ENCODE data around the gene RNF7. TPM values are rescaled to one million over a fixed set of nuclear protein-coding genes. Genes with fewer than 3 reads are reported as not detected.
"Not testable (repeated sequence)": the region's sequence is repeated elsewhere in the genome, so short reads cannot be mapped to it uniquely, and the experiment has no call there.

RNF7 gene
- total RNA-seq, 2 donors from 2014 or later = 106 to 111 TPM

- WGBS, 2 experiments (ENCODE audit: insufficient coverage in 1 of 2, insufficient read length in 1 of 2) = 78 to 92% methylated on average over 2 to 4 of the region's 4 CpGs
- H3K9ac ChIP-seq (ENCODE audit: extremely low read depth, low read length, poor library complexity, severe bottlenecking) = no peak overlapping the region
- H3K9me3 ChIP-seq (ENCODE audit: control insufficient read depth, low read length) = no peaks in the 10 kb centered on the region
- Mint-ChIP-seq H3K9me3 (peaks cover 2% of the 10 kb centered on the region), H3K27me3 (ENCODE audit: insufficient read depth) (peaks cover 2% of the 10 kb centered on the region), H3K4me3 (no peak overlapping the region), H3K36me3 (ENCODE audit: low read depth) (no peaks in the 10 kb centered on the region), H3K4me1 (peaks cover 13% of the 10 kb centered on the region), H3K27ac (no peak overlapping the region)
- no peak for DNase-seq
- no peak overlapping the region for H3K4me3 ChIP-seq (ENCODE audit: low read length)
- H3K27me3 ChIP-seq (ENCODE audit: control insufficient read depth, insufficient read depth, low read length, poor library complexity, severe bottlenecking) = no peaks in the 10 kb centered on the region
- no peaks in the 10 kb centered on the region for H3K36me3 ChIP-seq (ENCODE audit: control insufficient read depth, insufficient read depth, low read length)
- H3K4me1 ChIP-seq (ENCODE audit: control insufficient read depth, insufficient read depth, low read length) = no peaks in the 10 kb centered on the region
- no peak for TF ChIP-seq CTCF (conservative IDR thresholded peaks at IDR 0.05)
- no peak overlapping the region for H3K27ac ChIP-seq (ENCODE audit: low read depth, low read length)
Measured at GRCh38 chr3:141788149-141788548, 50.1 kb downstream of the RNF7 start.

- H3K4me3 Mint-ChIP-seq; H3K27me3 Mint-ChIP-seq (ENCODE audit: insufficient read depth); H3K27ac Mint-ChIP-seq; H3K9me3 Mint-ChIP-seq; H3K36me3 ChIP-seq (ENCODE audit: control insufficient read depth, insufficient read depth, low read length); H3K4me3 ChIP-seq (ENCODE audit: low read length); DNase-seq; H3K27me3 ChIP-seq (ENCODE audit: control insufficient read depth, insufficient read depth, low read length, poor library complexity, severe bottlenecking); H3K36me3 Mint-ChIP-seq (ENCODE audit: low read depth); H3K4me1 Mint-ChIP-seq; H3K9ac ChIP-seq (ENCODE audit: extremely low read depth, low read length, poor library complexity, severe bottlenecking); H3K27ac ChIP-seq (ENCODE audit: low read depth, low read length); H3K4me1 ChIP-seq (ENCODE audit: control insufficient read depth, insufficient read depth, low read length); H3K9me3 ChIP-seq (ENCODE audit: control insufficient read depth, low read length): not testable (repeated sequence)
- 95 to 100% methylated on average over 1 to 5 of the region's 5 CpGs for WGBS, 2 experiments (ENCODE audit: insufficient coverage in 1 of 2, insufficient read length in 1 of 2)
Measured at GRCh38 chr3:141788750-141789149, 50.7 kb downstream of the RNF7 start.

- DNase-seq = peak; percentile 58
- Mint-ChIP-seq H3K4me1 (peaks cover 2% of the 10 kb centered on the region), H3K9me3 (peaks cover 2% of the 10 kb centered on the region), H3K27me3 (ENCODE audit: insufficient read depth) (peaks cover 2% of the 10 kb centered on the region), H3K36me3 (ENCODE audit: low read depth) (no peaks in the 10 kb centered on the region), H3K4me3 (no peak overlapping the region), H3K27ac (no peak overlapping the region)
- no peak overlapping the region for H3K27ac ChIP-seq (ENCODE audit: low read depth, low read length)
- H3K4me1 ChIP-seq (ENCODE audit: control insufficient read depth, insufficient read depth, low read length) = no peaks in the 10 kb centered on the region
- no peak overlapping the region for H3K9ac ChIP-seq (ENCODE audit: extremely low read depth, low read length, poor library complexity, severe bottlenecking)
- no peak overlapping the region for H3K4me3 ChIP-seq (ENCODE audit: low read length)
- H3K27me3 ChIP-seq (ENCODE audit: control insufficient read depth, insufficient read depth, low read length, poor library complexity, severe bottlenecking) = no peaks in the 10 kb centered on the region
- no peaks in the 10 kb centered on the region for H3K9me3 ChIP-seq (ENCODE audit: control insufficient read depth, low read length)
- no peak for TF ChIP-seq CTCF (conservative IDR thresholded peaks at IDR 0.05)
- no peaks in the 10 kb centered on the region for H3K36me3 ChIP-seq (ENCODE audit: control insufficient read depth, insufficient read depth, low read length)
- WGBS, 2 experiments (ENCODE audit: insufficient coverage in 1 of 2, insufficient read length in 1 of 2) = 94% methylated on average over 5 to 7 of the region's 7 CpGs
Measured at GRCh38 chr3:141789281-141789680, 51.2 kb downstream of the RNF7 start.

GRCh38 chr3:141790171-141790570, 52.1 kb downstream of the RNF7 start:
- no peak for TF ChIP-seq CTCF (conservative IDR thresholded peaks at IDR 0.05)
- Histone ChIP-seq H3K27me3 (ENCODE audit: control insufficient read depth, insufficient read depth, low read length, poor library complexity, severe bottlenecking) (no peaks in the 10 kb centered on the region), H3K9me3 (ENCODE audit: control insufficient read depth, low read length) (no peaks in the 10 kb centered on the region), H3K27ac (ENCODE audit: low read depth, low read length) (no peak overlapping the region), H3K4me1 (ENCODE audit: control insufficient read depth, insufficient read depth, low read length) (no peaks in the 10 kb centered on the region), H3K4me3 (ENCODE audit: low read length) (no peak overlapping the region), H3K36me3 (ENCODE audit: control insufficient read depth, insufficient read depth, low read length) (no peaks in the 10 kb centered on the region), H3K9ac (ENCODE audit: extremely low read depth, low read length, poor library complexity, severe bottlenecking) (no peak overlapping the region)
- Mint-ChIP-seq H3K27ac (no peak overlapping the region), H3K9me3 (peaks cover 2% of the 10 kb centered on the region), H3K4me3 (no peak overlapping the region), H3K27me3 (ENCODE audit: insufficient read depth) (peaks cover 2% of the 10 kb centered on the region), H3K36me3 (ENCODE audit: low read depth) (no peaks in the 10 kb centered on the region), H3K4me1 (no peaks in the 10 kb centered on the region)
- 90 to 95% methylated on average over 2 to 4 of the region's 4 CpGs for WGBS, 2 experiments (ENCODE audit: insufficient coverage in 1 of 2, insufficient read length in 1 of 2)
- DNase-seq = no peak

Data from endodermal cell (in vitro differentiated cells).